Left cardiac atrium (tissue), 4 donors: ENCODE results near the gene DOCK4. TPM values are rescaled to one million over a fixed set of nuclear protein-coding genes. Genes with fewer than 3 reads are reported as not detected.
"Not testable (repeated sequence)": the region's sequence is repeated elsewhere in the genome, so short reads cannot be mapped to it uniquely, and the experiment has no call there.

ENCODE experiments used
- ATAC-seq, 2 donors: fragments of 200-7000 bp; cut with Tn5 transposase; one replicate each; pipeline ENCODE4 v1.9.1; 2020; ENCODE audit warnings: mild to moderate bottlenecking in 2 of 2, moderate library complexity in 2 of 2
- DNase-seq: peaks from one replicate; pipeline ENCODE4 v3.0.0-alpha.2; 2020
- intact Hi-C, 2 donors: fragments of 100-400 bp; cut with DNase I; formaldehyde crosslinking; loops; one replicate each; pipeline versions ENCODE4 v1.14.1 to v1.15.1; 2022 to 2023
- long read RNA-seq: library from polyadenylated mRNA; unstranded; transcript quantifications from one replicate; pipeline ENCODE4 v2.0.0, GENCODE V29; 2021
- total RNA-seq, 2 donors: library from RNA; stranded (reverse); fragmentation: NEBNext Ultra II Directional; extraction: Animal tissue kit (Norgen Biotek cat#: 25700); gene quantifications; one replicate each; pipeline ENCODE4 v1.2.1, GENCODE V29; 2021
- donor health status: DM: no; HTN: yes; CAD: no.
- donor health status: DM: no; HTN: yes; CAD: no; lungs with severe emphysema.
- donor health status: DM: yes; HTN: yes; CAD: no.
- donor health status: Dilated cardiomyopathy.

DOCK4 gene, protein sequence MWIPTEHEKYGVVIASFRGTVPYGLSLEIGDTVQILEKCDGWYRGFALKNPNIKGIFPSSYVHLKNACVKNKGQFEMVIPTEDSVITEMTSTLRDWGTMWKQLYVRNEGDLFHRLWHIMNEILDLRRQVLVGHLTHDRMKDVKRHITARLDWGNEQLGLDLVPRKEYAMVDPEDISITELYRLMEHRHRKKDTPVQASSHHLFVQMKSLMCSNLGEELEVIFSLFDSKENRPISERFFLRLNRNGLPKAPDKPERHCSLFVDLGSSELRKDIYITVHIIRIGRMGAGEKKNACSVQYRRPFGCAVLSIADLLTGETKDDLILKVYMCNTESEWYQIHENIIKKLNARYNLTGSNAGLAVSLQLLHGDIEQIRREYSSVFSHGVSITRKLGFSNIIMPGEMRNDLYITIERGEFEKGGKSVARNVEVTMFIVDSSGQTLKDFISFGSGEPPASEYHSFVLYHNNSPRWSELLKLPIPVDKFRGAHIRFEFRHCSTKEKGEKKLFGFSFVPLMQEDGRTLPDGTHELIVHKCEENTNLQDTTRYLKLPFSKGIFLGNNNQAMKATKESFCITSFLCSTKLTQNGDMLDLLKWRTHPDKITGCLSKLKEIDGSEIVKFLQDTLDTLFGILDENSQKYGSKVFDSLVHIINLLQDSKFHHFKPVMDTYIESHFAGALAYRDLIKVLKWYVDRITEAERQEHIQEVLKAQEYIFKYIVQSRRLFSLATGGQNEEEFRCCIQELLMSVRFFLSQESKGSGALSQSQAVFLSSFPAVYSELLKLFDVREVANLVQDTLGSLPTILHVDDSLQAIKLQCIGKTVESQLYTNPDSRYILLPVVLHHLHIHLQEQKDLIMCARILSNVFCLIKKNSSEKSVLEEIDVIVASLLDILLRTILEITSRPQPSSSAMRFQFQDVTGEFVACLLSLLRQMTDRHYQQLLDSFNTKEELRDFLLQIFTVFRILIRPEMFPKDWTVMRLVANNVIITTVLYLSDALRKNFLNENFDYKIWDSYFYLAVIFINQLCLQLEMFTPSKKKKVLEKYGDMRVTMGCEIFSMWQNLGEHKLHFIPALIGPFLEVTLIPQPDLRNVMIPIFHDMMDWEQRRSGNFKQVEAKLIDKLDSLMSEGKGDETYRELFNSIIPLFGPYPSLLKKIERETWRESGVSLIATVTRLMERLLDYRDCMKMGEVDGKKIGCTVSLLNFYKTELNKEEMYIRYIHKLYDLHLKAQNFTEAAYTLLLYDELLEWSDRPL (N-terminal part only)
- 10 to 100 TPM; 17.1 to 19.3 TPM for total RNA-seq
- long read RNA-seq, partial matches to known transcripts = 2 of 5 reads
- long read RNA-seq, other reads (novel, unspliced or antisense) = 3 of 5 reads

GRCh38 chr7:112206238-112206990, at the start of gene DOCK4, which contains the start of gene ZNF277:
Gene DOCK4 (minus strand): TSS chr7:112206399. CDS start chr7:112206138, 261 bp downstream.
Gene ZNF277 (plus strand): TSS chr7:112206695. CDS start chr7:112206717, 22 bp downstream.
- peak; percentile 95 to 97 for ATAC-seq
- peak; percentile 99 for DNase-seq
- intact Hi-C loops = loop anchor here in 1 of 2 donors (10.0 kb wide), 4 partner anchors 72 to 252 kb away; no protein-coding TSS in a partner anchor

GRCh38 chr7:112255388-112255720, 49.2 kb upstream of the DOCK4 start:
- DNase-seq (no peak), ATAC-seq (no peak)
- intact Hi-C loops = no loop called here

DNA sequence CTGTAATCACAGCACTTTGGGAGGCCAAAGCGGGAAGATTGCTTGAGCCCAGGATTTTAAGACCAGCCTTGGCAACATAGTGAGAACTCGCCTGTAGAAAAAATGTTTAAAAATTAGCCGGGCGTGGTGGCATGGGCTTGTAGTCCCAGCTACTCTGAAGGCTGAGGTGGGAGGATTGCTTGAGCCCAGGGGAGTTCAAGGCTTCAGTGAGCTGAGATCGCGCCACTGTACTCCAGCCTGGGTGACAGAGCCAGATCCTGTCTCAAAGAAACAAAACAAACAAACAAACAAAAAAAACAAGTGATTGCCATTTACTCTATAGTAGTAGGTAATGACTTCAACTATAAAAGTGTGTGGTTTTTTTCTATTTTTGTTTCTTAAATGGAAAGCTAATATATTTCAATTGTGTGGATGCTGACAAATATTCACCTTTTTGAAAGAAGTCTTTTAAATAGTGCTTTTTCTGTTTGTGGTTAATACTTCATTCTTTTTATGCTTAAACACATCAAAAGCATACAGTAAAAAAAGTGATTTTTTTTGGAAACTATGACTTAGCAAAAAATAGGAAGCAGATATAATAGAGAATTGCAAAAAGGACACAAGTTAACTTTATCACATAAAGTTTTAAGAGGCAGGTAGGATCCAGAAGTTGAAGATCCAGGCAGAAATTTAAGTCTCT, 48.6 kb upstream of the DOCK4 start:
- intact Hi-C loops = no loop called here
- no peak for ATAC-seq
- no peak for DNase-seq

GRCh38 chr7:112254156-112254555, 48.0 kb upstream of the DOCK4 start:
- DNase-seq (no peak), ATAC-seq (peak in 1 of 2 donors; percentile 21)
- intact Hi-C loops = no loop called here

DNA sequence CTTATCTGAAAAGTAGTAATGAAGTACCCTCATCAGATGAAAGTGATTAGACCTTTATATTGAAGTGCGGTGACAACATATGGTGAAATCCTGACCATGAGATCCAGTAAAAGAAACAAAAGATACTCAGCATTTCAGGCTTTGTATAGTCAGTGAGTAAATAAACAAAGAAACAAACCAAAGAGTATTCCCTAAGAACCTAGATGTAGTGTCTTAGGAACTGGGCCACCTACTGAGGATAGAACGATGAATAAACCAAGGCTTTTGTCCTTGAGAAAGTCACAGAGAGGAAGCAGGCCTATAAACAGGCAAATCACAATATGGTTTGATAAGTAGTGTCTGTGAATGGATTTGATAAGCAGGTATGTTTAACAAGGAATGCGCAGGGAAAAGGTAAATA, 46.5 kb upstream of the DOCK4 start:
- ATAC-seq (no peak), DNase-seq (no peak)
- intact Hi-C loops = no loop called here

- DNase-seq (no peak), ATAC-seq (no peak)
- intact Hi-C loops = no loop called here
Measured at GRCh38 chr7:112252141-112252540, 45.9 kb upstream of the DOCK4 start.

- ATAC-seq, intact Hi-C loops, DNase-seq: not testable (repeated sequence)
Measured at GRCh38 chr7:112249967-112250366, 43.8 kb upstream of the DOCK4 start.

GRCh38 chr7:112248598-112248997, 42.4 kb upstream of the DOCK4 start:
- intact Hi-C loops = no loop called here
- ATAC-seq (no peak), DNase-seq (no peak)

GRCh38 chr7:112238852-112239610, 32.8 kb upstream of the DOCK4 start:
- DNase-seq (no peak), ATAC-seq (no peak)
- intact Hi-C loops = no loop called here

GRCh38 chr7:112238330-112238729, 32.1 kb upstream of the DOCK4 start:
- DNase-seq = no peak
- no peak for ATAC-seq
- intact Hi-C loops = no loop called here

GRCh38 chr7:112236597-112236996, 30.4 kb upstream of the DOCK4 start:
- ATAC-seq (no peak), DNase-seq (no peak)

DNA sequence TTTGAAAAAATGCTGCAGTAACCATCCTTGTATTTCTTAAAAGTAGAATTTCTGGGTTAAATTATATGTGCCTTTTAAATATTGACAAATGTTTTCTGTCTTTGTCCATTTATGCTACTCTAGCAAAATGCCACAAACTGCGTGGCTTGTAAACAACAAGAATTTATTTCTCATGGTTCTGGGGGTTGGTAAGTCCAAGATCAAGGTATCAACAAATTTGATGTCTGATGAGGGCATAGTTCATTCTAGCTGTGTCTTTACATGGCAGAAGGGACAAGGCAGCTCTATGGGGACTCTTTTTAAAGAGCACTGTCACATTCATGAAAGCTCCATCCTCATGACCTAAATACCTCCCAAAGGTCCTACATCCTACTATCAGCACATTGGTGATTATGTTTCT, 27.9 kb upstream of the DOCK4 start:
- ATAC-seq = no peak
- intact Hi-C loops = no loop called here
- DNase-seq = no peak

More at GRCh38 chr7:112236597-112236996, 30.4 kb upstream of the DOCK4 start:
- intact Hi-C loops = no loop called here

DNA sequence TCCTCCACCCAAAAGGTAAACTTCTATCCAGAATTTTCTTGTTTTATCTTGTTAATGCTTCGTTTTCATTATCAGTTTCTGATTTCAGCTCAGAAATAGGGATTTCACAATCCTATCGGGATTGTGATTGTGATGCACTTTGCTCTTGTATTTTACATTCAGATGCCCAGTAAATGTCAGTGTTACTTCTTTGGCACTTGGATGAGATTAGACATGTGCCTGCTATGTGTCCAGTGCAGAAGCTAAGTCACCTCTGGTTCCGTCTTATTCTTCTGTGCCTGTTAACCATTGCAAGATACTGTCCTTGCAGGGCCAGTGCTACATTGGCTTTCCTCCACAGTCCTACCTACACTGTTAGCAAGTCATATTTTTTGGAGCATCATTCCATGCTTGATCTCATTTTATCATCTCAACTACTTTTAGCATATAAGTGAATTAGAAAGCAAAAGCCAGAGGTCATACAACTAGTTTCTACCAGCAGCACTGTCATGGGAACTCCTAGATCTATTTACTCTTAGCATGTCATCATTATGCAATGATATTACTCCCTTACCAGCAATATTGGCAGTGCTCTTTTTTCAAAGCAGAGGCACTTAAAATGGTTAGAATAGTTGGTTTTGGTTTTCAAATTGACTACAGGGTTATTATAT, 27.0 kb upstream of the DOCK4 start:
- intact Hi-C loops = no loop called here

GRCh38 chr7:112232212-112232978, 26.2 kb upstream of the DOCK4 start:
- DNase-seq (no peak), ATAC-seq (no peak)
- intact Hi-C loops = no loop called here

More for the DNA sequence above, 27.0 kb upstream of the DOCK4 start:
- ATAC-seq = peak; percentile 71 to 78
- no peak for DNase-seq

DNA sequence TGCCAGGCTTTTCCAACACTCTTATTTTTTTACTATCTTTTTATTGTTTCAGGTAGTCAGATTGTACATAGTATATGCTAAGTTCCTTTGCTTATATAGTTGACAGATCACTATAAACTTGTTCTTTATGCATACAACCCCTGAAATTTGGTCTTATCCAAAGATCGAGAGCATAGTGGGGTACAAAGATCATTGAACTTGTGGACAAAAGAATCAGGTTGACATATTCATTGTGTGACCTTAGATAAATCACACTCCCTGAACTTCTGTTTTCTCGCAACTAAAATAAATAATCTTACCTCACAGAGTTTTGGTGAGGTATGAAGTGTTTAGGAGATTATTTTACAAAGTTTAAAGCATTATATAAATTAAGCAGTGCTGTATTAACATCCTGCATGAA, 22.4 kb upstream of the DOCK4 start:
- DNase-seq (no peak), ATAC-seq (no peak)
- intact Hi-C loops = no loop called here

DNA sequence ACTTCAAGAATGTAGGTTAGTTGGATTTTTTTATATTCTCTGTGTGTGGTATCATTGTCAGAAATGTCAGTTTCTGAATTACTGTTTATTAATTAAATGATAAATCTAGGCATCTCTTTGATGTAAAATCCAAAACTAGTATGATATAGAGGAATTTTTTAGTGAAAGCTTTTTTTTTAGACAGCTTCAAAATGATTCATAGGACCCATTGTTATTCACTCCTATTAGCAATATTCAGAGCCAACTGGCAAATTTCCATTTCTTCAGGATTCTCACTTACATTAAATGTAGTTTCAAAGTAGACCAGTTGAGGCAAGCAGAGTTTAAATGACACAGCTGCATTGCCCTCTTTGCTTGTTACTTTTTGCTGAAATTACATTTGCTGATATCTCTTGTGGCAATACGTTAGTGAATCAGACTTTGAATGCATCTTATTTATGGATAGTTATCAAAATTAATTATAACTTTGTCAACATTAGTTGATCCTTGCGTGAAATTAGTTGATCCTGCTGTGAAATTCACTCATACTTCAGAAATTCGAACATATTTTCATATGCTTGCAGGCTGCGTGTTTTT, 20.6 kb upstream of the DOCK4 start:
- intact Hi-C loops = no loop called here
- DNase-seq (no peak), ATAC-seq (no peak)
